Fibroblast of villous mesenchyme (primary cell): ENCODE results near the gene BCLAF3. TPM values are rescaled to one million over a fixed set of nuclear protein-coding genes. Genes with fewer than 3 reads are reported as not detected.

Source experiments
- DNase-seq: peaks from one replicate; pipeline ENCODE4 v3.0.0-alpha.2; 2010; ENCODE audit warnings: low read depth
- H3K4me3 ChIP-seq: 2 replicates; pipeline ENCODE4 v1.5.1; 2011; ENCODE audit warnings: low read depth, mild to moderate bottlenecking, low read length
- CTCF ChIP-seq: IDR thresholded peaks from 2 replicates; pipeline ENCODE4 v1.5.1; 2012; ENCODE audit warnings: low read depth, mild to moderate bottlenecking, low read length; ENCODE audit not compliant: insufficient read depth
- total RNA-seq: library from RNA; depleted of rRNA; stranded (reverse); fragments of >200 nt; gene quantifications from 2 replicates; pipeline ENCODE4 v1.2.3, GENCODE V29; 2012

BCLAF3 gene
- total RNA-seq, 1 donor: 6.5 TPM

GRCh38 chrX:19958552-19959486 is 32.0 kb downstream of the BCLAF3 start:
- DNase-seq: no peak
- no peak overlapping the region for H3K4me3 ChIP-seq

GRCh38 chrX:19956923-19957322 is 33.9 kb downstream of the BCLAF3 start:
- no peak for DNase-seq
- H3K4me3 ChIP-seq: no peak overlapping the region
- TF ChIP-seq CTCF: no peak

More at GRCh38 chrX:19958552-19959486, 32.0 kb downstream of the BCLAF3 start:
- no peak for TF ChIP-seq CTCF

GRCh38 chrX:19956306-19956705 is 34.6 kb downstream of the BCLAF3 start:
- TF ChIP-seq CTCF: no peak
- no peak overlapping the region for H3K4me3 ChIP-seq
- no peak for DNase-seq

GRCh38 chrX:19955306-19955705 is 35.6 kb downstream of the BCLAF3 start:
- no peak overlapping the region for H3K4me3 ChIP-seq
- DNase-seq: no peak
- TF ChIP-seq CTCF: no peak

- no peak overlapping the region for H3K4me3 ChIP-seq
- DNase-seq: no peak
- no peak for TF ChIP-seq CTCF
Observed at GRCh38 chrX:19954335-19955096, 36.3 kb downstream of the BCLAF3 start.

- H3K4me3 ChIP-seq: no peak overlapping the region
- DNase-seq: no peak
- TF ChIP-seq CTCF: no peak
Observed at GRCh38 chrX:19953145-19953544, 37.7 kb downstream of the BCLAF3 start.
